CD4-positive, alpha-beta T cell treated with Interleukin-1 beta for 1 hour (primary cell): ENCODE measurements around the gene PIWIL4.
A peak's percentile ranks its signal among the peaks of the same experiment; 100 is the strongest.

Experiments
- DNase-seq, 2 donors: peaks; one replicate each; pipeline ENCODE4 v3.0.0-alpha.2; 2020 to 2022

PIWIL4 gene

DNA sequence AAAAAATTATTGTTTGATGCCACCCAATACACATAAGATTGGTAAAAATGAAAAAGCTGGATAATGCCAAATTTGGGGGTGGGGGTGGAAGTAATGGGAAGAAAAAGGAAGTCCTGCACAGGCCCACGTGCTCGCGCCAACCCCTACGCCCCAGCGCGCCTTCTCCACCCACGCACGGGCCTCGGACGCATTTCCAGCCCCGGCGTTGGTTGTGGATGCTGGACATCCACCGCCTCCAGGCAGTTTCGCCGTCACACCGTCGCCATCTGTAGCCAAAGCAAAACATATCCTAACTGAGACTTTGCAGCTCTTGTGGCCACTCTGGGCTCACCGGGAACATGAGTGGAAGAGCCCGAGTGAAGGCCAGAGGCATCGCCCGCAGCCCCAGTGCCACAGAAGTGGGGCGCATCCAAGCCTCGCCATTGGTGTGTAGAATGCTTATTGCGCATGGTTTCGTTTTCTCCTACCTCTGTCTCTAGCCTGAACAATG lies at the start of gene PIWIL4:
Gene PIWIL4, plus strand, starts transcription at position 188 of the 490 bp plus-strand sequence. Its CDS starts 151 bp downstream, at position 339.
- DNase-seq = no peak

DNA sequence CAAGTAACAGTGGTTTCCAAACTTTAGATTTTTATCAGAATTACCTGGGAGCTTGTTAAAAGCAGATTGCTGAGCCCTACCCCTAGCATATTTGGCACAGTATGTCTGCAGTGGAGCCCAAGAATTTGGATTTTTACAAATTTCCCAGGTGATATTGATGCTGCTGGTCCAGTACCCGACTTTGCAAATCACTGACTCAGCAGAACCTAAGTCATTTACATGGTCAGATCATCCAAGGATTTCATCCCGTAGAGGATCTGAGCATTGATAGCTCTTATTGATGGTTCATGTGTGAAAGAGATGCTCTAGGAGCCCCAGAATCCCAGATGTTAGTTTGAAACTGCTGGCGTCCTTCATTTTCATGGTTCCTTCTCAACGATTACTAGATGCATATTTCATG lies 48.9 kb upstream of the PIWIL4 start:
- no peak for DNase-seq

DNA sequence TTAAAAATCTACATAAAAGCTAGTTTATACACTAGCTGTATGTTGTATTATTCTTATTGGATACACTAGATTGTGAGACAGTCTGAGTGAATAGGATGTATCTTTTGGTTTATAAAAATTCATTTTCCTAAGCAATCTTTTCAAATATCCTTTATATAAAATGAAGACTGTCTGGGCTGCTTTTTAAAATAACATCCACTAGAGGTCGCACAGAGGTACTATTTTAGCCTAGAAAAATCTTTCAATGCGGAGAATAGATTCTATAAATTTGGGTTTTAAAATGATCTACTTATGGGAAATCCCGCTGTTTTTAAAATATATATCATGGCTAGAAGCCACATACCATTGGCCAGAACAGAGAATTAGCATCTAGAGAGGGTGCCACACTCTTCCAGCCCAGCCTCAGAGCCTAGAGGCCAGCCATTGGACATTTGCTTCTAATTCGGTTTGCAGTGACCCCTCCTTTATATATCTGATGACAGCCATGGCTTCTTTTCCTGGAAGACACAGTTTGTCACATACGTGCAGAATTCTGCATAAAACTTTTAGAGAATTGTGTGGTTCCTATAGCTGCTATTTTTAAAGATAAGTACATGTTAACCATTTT lies 47.6 kb upstream of the PIWIL4 start:
- peak in 1 of 2 donors; percentile 44 for DNase-seq

DNA sequence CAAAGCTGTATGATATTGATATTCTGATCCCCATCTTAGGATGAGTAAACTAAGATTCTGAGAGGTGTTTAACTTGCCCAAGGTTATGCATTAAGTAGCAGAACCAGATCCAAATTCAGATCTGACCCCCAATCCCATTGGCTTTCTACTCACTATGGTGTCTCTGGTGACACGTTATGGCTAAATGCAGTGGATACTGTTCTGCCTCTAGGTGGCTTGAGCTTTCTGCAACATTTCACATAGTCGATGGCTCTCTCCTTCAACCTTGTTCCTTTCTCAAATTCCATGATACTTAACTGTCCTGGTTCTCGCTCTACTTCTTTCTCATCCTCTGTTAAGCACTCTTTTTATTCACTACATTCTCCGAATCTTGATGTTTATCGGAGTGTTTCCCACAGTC lies 45.5 kb upstream of the PIWIL4 start:
- no peak for DNase-seq

DNA sequence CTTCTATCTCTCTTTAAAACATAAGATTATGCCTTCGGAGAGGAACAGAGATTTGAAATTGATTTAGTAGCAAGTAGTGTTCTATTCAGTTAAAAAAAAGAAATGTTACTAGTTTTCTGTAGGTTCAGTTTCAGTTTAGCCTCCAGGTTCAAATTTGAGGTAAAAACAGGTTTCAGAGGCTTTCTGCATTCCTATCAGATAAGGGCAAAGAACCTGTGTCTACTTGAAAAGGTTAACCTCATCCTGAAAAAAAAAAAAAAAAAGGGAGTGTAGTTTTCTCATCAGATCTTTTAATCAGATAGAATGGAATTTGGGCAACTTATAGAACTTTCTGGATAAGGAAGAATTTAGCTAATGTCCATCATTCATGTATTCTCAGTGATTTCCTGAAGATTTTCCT lies 42.8 kb upstream of the PIWIL4 start:
- no peak for DNase-seq

DNA sequence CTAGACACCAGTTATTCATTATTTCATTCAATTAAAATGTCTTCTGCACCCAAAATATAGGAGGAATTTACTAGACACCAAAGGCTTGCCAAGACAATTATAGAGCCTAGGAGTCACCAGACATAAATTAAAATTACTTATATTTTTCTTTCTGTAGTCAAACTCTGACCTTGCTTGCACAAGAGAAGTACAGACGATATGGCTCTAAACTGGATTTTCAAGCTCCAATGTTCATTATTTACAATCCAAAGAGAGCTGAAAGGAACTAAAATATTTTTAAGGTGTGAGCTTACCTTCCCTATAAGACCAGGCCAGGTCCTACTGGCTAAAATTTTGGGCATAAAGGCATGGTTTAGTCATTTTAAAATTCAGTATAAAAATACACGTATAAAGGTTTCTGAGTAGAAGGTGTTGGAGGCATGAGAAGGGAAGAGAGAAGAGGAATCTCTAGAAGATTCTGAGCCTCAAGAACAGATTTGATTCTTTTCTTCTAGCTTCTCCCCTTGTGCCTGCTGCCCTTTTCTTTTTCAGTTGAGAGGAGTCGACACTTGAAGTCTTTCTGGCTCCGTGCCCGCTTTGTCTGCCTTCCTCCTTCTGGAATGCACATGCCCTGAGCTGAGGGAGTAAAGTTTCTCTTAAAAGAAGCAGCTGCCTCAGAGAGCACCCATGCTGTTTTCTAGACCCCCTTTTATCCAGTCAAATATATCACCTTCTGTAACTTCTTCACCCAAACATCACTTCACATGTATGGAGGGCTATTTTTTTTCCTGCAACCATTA lies 41.4 kb upstream of the PIWIL4 start:
- no peak for DNase-seq

DNA sequence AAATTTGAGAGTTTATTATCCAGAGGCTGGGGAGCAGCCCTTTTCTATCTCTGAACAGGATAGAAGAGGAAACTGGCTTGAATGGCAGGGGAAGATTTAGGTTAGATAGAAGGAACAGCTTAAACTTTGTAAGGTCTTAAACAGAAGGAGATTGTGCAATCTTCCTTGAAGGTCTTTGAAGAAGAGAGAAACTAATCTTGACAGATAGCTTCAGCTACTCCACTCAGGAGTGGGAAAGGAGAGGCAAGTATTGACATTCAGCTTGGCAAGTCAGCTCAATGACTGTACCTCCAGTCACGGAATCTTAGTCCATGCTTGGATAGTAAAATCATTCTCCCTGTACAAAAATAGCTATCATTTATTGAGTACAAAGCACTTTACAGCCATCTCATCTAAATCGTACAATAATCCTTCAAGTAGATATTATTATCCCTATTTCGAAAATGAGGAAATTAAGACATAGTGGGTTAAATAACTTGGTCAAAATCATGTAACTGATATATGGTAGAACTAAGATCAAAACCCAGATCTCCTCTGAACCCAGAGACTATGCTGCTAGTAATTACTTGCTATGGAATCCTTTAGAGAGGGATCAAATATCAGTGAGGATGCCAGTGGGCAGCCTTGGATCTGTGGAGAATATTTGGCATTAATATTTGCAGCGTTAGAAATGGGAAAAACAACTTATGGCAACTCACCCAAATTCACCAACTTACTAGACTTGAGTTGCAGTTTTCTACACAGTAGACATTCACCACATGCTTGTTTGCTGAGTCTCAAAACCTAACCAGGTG lies 40.3 kb upstream of the PIWIL4 start:
- no peak for DNase-seq

DNA sequence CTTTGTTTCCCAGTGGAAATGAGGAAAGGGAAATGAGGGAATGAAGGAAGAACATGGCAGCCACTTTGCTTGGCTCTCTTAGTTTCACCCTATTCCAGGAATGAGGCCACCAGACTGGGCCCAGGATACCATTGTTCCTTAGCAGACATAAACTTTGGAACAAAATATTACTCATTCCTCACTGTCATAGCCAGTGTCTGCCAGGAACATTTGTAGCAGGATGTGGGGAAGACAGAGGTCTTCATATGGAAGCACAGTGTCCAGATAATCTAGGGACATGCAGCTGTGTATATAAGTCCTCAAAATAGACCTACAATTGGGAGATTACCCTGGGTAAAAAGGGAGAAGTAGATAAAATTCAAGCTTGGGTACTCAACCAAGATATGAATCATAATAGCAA lies 38.6 kb upstream of the PIWIL4 start:
- no peak for DNase-seq

DNA sequence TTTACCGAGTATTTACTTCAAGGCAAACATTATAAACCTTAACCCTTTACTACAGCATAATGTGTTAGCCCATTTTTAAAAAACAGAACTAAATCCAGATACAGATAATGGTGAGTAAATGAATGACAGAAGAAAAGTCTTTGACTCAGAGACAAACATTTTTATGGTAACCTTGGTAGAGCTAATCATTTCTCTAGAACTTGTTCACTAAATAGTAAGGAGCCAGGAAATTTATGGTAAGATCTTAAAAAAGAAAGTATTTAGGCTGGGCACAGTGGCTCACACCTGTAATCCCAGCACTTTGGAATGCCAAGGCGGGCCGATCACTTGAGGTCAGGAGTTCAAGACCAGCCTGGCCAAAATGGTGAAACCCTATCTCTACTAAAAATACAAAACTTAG lies 35.0 kb upstream of the PIWIL4 start:
- DNase-seq = no peak

DNA sequence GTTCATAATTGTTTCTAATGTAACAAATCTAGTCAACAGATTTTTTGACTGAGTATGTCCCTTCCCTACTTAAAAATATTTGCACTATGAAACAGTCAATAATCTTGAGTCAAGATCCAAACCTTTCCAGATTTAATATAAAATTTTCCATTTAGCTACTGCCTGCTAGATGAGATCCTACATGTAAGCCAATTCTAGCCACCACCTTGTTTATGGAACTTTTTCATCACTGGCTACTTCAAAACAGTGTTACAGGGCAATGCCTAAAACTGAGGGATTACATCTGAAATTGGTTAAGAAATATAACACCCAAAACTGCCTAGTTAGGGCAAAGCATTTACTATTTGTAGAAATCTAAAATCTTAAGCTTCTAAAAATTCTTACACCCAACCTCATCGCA lies 34.0 kb upstream of the PIWIL4 start:
- no peak for DNase-seq

DNA sequence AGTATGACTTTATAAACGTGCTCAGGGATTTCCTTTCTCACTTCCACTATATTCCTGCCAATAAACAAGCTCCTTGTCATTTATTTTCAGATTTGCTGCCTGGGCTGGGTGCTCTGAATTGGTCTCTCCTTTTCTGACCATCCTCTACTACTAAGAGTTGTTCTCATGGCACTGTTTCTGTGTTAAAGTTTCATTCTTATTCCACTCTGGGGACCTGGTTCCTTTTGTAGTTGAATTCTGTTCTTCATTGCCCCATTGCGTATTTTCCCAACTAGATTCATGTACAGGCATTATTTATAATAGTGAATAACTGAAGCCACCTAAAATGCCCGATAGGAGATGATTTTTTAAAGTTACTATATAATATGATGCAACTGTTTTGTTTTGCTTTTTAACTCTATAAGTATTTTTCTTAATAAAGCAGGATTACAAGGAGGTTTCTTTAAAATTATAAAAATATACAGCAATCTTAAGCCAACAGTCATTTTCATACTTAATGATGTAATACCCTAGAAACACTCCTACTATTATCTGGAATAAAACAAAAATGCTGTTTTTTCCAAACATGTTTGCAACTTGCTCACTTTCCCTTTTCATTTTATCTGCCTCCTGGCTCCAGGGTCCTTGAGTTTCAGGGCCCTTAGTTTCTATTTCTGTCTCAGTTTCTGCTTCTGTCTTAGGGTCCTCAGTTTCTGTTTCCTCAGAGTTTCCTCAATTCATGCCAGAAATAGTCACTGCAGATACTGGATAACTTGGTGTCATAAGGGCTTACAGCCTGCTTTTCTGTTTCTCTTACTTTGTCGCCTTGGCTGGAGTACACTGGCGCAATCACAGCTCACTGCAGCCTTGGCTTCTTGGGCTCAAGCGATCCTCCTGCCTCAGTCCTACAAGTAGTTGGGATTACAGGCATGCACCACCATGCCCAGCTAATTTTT lies 33.2 kb upstream of the PIWIL4 start:
- DNase-seq = no peak

DNA sequence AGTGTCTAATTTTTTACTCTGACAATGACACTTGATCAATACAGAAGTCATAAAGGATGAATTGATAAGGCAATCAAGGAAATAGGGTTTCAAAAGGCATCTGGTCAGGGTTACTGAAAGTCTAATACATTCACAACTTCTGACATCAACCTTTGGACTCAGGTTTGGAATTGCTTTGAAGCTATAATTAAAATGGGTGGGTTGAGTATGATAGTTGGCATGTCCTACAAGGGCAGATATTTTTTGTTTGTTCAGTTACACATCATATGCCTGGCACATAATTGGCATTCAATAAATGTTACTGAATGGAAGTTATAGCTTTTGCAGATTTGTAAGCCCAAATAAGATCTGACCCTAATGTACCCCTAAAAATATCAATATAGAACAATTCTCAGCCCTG lies 30.8 kb upstream of the PIWIL4 start:
- DNase-seq = no peak

DNA sequence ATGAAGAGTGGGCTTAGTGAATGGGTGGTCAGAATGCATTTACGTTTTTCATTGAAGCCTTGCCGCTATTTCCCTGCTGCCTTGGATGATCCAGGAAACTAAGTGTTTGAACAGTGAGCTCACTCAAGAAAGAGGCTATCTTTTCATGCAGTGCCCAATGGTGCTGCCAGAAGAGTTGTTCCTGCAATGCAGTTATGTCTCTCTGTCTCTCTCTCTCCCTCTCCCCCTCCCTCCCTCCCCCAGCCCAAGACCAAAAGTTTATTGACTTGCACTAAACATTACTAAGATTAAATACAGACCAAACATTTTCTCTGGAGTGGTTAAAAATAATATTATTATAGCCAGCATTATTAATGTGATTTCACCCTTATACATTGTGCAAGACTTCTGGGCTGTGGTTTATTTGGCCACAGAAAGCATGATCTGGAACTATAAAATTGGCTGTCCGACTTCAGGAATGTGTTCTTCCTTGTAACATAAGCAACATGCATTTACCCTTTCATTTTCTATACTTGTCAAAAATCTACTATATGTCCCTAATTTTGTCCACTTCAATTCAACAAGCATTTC lies 30.1 kb upstream of the PIWIL4 start:
- DNase-seq = no peak

DNA sequence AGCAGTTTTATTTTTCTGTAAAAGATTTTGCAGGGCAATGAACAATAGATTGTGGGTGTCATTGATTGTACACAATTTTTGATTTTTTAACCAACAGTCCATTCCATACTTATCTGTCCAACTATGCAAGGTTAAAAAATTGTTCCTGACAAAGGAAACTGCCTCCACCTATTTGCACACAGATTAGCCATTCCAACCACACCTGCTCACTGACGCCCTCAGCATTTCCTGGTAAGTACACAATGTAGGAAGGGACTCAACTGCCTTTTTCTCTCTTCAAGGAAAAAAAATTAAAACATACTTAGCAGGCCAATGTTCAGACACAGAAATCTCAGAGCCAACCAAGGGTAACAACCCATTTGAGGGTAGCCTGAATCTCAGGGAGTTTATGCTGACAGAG lies 27.7 kb upstream of the PIWIL4 start:
- DNase-seq = no peak

DNA sequence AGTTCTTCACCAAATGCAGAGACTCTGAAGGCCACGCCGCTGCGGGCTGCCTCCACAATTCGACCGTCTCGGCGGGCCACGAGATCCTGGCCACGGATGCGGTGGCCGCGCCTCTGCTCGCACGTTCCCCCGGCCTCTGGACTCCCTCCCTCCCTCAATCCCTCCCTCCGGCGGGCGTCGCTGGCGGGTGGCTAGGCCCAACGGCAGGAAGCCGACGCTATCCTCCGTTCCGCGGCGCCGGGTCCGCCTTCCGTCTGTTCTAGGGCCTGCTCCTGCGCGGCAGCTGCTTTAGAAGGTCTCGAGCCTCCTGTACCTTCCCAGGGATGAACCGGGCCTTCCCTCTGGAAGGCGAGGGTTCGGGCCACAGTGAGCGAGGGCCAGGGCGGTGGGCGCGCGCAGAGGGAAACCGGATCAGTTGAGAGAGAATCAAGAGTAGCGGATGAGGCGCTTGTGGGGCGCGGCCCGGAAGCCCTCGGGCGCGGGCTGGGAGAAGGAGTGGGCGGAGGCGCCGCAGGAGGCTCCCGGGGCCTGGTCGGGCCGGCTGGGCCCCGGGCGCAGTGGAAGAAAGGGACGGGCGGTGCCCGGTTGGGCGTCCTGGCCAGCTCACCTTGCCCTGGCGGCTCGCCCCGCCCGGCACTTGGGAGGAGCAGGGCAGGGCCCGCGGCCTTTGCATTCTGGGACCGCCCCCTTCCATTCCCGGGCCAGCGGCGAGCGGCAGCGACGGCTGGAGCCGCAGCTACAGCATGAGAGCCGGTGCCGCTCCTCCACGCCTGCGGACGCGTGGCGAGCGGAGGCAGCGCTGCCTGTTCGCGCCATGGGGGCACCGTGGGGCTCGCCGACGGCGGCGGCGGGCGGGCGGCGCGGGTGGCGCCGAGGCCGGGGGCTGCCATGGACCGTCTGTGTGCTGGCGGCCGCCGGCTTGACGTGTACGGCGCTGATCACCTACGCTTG lies 23.2 kb upstream of the PIWIL4 start, which contains the start of gene FUT4:
Gene FUT4, plus strand, starts transcription at position 227 of the 951 bp plus-strand sequence. Its CDS starts 213 bp downstream, at position 440.
- DNase-seq = peak; percentile 66 to 70

DNA sequence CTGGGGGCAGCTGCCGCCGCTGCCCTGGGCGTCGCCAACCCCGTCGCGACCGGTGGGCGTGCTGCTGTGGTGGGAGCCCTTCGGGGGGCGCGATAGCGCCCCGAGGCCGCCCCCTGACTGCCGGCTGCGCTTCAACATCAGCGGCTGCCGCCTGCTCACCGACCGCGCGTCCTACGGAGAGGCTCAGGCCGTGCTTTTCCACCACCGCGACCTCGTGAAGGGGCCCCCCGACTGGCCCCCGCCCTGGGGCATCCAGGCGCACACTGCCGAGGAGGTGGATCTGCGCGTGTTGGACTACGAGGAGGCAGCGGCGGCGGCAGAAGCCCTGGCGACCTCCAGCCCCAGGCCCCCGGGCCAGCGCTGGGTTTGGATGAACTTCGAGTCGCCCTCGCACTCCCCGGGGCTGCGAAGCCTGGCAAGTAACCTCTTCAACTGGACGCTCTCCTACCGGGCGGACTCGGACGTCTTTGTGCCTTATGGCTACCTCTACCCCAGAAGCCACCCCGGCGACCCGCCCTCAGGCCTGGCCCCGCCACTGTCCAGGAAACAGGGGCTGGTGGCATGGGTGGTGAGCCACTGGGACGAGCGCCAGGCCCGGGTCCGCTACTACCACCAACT lies 22.4 kb upstream of the PIWIL4 start:
- no peak for DNase-seq

DNA sequence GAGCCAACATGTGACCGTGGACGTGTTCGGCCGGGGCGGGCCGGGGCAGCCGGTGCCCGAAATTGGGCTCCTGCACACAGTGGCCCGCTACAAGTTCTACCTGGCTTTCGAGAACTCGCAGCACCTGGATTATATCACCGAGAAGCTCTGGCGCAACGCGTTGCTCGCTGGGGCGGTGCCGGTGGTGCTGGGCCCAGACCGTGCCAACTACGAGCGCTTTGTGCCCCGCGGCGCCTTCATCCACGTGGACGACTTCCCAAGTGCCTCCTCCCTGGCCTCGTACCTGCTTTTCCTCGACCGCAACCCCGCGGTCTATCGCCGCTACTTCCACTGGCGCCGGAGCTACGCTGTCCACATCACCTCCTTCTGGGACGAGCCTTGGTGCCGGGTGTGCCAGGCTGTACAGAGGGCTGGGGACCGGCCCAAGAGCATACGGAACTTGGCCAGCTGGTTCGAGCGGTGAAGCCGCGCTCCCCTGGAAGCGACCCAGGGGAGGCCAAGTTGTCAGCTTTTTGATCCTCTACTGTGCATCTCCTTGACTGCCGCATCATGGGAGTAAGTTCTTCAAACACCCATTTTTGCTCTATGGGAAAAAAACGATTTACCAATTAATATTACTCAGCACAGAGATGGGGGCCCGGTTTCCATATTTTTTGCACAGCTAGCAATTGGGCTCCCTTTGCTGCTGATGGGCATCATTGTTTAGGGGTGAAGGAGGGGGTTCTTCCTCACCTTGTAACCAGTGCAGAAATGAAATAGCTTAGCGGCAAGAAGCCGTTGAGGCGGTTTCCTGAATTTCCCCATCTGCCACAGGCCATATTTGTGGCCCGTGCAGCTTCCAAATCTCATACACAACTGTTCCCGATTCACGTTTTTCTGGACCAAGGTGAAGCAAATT lies 21.7 kb upstream of the PIWIL4 start:
- DNase-seq = no peak

DNA sequence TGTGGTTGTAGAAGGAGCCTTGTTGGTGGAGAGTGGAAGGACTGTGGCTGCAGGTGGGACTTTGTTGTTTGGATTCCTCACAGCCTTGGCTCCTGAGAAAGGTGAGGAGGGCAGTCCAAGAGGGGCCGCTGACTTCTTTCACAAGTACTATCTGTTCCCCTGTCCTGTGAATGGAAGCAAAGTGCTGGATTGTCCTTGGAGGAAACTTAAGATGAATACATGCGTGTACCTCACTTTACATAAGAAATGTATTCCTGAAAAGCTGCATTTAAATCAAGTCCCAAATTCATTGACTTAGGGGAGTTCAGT lies 21.1 kb upstream of the PIWIL4 start:
- DNase-seq = no peak

DNA sequence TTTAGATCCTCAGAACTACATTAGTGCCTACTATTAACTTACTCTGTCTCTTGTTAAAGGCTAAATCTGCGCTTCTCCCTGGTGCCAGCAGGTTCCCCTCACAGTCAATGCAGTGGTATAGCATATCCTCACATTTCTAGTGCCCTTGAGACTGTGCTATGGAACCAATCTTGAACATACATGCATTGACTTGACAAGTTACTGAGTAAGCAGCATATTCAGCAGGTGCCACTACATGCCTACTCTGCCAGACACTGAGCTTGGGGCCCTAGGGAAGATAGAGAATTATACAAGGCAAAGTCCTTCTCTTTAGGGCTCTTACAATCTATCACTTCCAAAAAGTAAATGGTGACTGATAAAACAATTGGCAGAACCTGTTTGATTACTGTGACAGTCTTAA lies 20.3 kb upstream of the PIWIL4 start:
- no peak for DNase-seq

DNA sequence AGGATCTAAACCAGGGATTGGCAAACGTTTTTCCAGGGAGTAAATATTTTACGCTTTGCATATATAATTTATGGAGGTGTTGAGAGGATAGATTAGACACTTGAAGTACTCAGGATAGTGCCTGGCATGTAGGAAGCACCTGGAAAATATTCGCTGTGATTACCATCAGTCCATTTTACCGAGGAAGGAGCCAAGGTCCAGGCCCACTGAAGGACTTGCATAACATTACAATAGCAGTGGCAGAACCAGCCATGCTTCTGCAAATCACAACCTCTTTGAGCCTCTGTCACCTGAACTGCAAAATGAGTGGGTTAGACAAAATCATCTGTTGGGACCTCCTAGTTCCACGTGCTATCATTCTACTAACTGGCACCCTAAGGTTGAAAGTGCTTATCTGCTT lies 18.0 kb upstream of the PIWIL4 start:
- no peak for DNase-seq
